ENCODE results near the gene RC3H2.
"Not testable (repeated sequence)": the region's sequence is repeated elsewhere in the genome, so short reads cannot be mapped to it uniquely, and the experiment has no call there.

The RC3H2 gene

GRCh38 chr9:122888480-122888879 lies 16.7 kb downstream of the RC3H2 start:
- TF ChIP-seq, protein P1, sequence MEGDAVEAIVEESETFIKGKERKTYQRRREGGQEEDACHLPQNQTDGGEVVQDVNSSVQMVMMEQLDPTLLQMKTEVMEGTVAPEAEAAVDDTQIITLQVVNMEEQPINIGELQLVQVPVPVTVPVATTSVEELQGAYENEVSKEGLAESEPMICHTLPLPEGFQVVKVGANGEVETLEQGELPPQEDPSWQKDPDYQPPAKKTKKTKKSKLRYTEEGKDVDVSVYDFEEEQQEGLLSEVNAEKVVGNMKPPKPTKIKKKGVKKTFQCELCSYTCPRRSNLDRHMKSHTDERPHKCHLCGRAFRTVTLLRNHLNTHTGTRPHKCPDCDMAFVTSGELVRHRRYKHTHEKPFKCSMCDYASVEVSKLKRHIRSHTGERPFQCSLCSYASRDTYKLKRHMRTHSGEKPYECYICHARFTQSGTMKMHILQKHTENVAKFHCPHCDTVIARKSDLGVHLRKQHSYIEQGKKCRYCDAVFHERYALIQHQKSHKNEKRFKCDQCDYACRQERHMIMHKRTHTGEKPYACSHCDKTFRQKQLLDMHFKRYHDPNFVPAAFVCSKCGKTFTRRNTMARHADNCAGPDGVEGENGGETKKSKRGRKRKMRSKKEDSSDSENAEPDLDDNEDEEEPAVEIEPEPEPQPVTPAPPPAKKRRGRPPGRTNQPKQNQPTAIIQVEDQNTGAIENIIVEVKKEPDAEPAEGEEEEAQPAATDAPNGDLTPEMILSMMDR (IDR thresholded peaks at IDR 0.05): no peak
- H3K27me3 Mint-ChIP-seq (ENCODE audit: low read depth, poor library complexity): no peaks in the 10 kb centered on the region
- no peak overlapping the region for H3K4me3 Mint-ChIP-seq
- H3K4me1 Mint-ChIP-seq: no peaks in the 10 kb centered on the region
- H3K9me3 Mint-ChIP-seq: no peaks in the 10 kb centered on the region
- no peak for DNase-seq
- H3K27ac Mint-ChIP-seq: no peak overlapping the region
- peaks cover 64% of the 10 kb centered on the region for H3K36me3 Mint-ChIP-seq (ENCODE audit: low read depth)

DNA sequence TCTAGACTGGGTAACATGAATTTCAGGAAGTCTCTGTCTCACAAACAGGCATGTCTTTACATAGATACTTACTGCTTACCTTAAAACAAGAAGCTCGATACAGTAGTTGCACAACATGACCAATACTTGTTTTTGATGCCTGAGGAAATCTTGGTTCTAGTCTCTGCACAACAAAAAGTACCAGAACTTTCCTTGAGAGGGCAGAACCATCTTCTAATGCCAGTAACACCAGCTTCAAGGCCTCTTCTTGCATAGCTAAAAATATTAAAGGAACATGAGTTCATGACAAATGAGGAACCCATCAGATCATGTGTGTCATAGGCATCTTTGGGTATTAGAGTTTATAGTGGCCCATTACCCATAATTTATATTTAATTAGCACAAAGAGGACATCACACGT lies 22.0 kb downstream of the RC3H2 start:
- TF ChIP-seq, protein P1 (IDR thresholded peaks at IDR 0.05): no peak
- no peaks in the 10 kb centered on the region for H3K27me3 Mint-ChIP-seq (ENCODE audit: low read depth, poor library complexity)
- no peaks in the 10 kb centered on the region for H3K4me1 Mint-ChIP-seq
- H3K27ac Mint-ChIP-seq: no peak overlapping the region
- DNase-seq: no peak
- H3K4me3 Mint-ChIP-seq: no peak overlapping the region
- peaks cover 49% of the 10 kb centered on the region for H3K36me3 Mint-ChIP-seq (ENCODE audit: low read depth)
- H3K9me3 Mint-ChIP-seq: no peaks in the 10 kb centered on the region

DNA sequence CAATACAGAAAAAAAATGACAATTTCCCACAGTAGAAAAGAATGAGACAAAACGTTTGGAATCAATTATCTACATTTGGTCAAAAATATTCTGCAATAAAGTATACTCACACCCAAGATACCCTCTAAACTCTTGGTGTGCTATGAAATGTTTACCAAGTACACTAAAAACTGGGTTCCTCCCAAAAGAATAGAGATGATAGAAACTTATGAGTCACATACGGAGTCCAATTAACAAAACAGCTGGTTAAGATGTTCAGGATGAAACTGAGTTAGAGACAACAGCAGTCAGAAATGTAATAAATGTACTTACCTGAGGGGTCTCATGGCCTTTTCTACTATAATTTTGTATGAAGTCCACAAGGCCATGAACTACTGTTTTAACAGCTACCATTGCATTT lies 25.7 kb downstream of the RC3H2 start:
- Mint-ChIP-seq H3K9me3 (no peaks in the 10 kb centered on the region), H3K27me3 (ENCODE audit: low read depth, poor library complexity) (no peaks in the 10 kb centered on the region), H3K4me3 (no peak overlapping the region), H3K27ac (no peak overlapping the region), H3K4me1 (no peaks in the 10 kb centered on the region), H3K36me3 (ENCODE audit: low read depth) (peaks cover 67% of the 10 kb centered on the region)
- TF ChIP-seq, protein P1 (IDR thresholded peaks at IDR 0.05): no peak
- no peak for DNase-seq

- Mint-ChIP-seq H3K36me3 (ENCODE audit: low read depth) (peaks cover 81% of the 10 kb centered on the region), H3K9me3 (peaks cover 3% of the 10 kb centered on the region), H3K27me3 (ENCODE audit: low read depth, poor library complexity) (no peaks in the 10 kb centered on the region), H3K27ac (peak overlapping the region; percentile 10), H3K4me1 (no peaks in the 10 kb centered on the region), H3K4me3 (no peak overlapping the region)
- TF ChIP-seq, protein P1 (IDR thresholded peaks at IDR 0.05): no peak
- no peak for DNase-seq
These were observed 29.6 kb downstream of the RC3H2 start for GRCh38 chr9:122875523-122875922.

- DNase-seq; H3K27me3 Mint-ChIP-seq (ENCODE audit: low read depth, poor library complexity); H3K4me3 Mint-ChIP-seq; H3K27ac Mint-ChIP-seq; H3K4me1 Mint-ChIP-seq: not testable (repeated sequence)
- H3K36me3 Mint-ChIP-seq (ENCODE audit: low read depth): peaks cover 81% of the 10 kb centered on the region
- H3K9me3 Mint-ChIP-seq: peaks cover 26% of the 10 kb centered on the region
These were observed 37.9 kb downstream of the RC3H2 start for GRCh38 chr9:122867276-122867675.

DNA sequence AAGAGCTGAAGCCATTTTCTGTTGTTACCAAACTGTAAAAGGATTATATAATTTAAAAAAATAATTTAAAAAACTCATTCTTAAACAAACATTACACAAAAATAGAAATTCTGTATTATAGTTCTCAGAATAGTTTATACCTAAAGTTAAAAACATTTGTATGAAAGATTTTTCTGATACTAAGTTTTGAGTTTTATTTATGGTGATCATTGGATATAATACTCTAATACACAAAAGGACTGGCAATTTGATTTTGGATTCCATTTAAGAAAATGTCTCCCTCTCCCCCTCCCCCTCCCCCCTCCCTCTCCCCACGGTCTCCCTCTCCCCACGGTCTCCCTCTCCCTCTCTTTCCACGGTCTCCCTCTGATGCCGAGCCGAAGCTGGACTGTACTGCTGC lies 39.1 kb downstream of the RC3H2 start:
- Mint-ChIP-seq H3K36me3 (ENCODE audit: low read depth) (peaks cover 81% of the 10 kb centered on the region), H3K4me3 (no peak overlapping the region), H3K9me3 (peaks cover 26% of the 10 kb centered on the region), H3K4me1 (no peaks in the 10 kb centered on the region), H3K27me3 (ENCODE audit: low read depth, poor library complexity) (no peaks in the 10 kb centered on the region), H3K27ac (no peak overlapping the region)
- TF ChIP-seq, protein P1 (IDR thresholded peaks at IDR 0.05): no peak
- no peak for DNase-seq

Measured in nephron progenitor cell (in vitro differentiated cells).